NCI-H2196 (cell line): Measurements from ENCODE around the gene EHBP1.
"Not testable (repeated sequence)": the region's sequence is repeated elsewhere in the genome, so short reads cannot be mapped to it uniquely, and the experiment has no call there.

Experiments used
- DNase-seq: peaks from one replicate; lab custom pipeline; 2025; ENCODE audit not compliant: unreplicated experiment; lab: John Stamatoyannopoulos, UW

EHBP1 gene

GRCh38 chr2:62704654-62705006 is 883 bp upstream of the EHBP1 start:
- DNase-seq, result no peak

GRCh38 chr2:62705859-62706720 is 577 bp downstream of the EHBP1 start:
- peak; percentile 38 for DNase-seq

DNA sequence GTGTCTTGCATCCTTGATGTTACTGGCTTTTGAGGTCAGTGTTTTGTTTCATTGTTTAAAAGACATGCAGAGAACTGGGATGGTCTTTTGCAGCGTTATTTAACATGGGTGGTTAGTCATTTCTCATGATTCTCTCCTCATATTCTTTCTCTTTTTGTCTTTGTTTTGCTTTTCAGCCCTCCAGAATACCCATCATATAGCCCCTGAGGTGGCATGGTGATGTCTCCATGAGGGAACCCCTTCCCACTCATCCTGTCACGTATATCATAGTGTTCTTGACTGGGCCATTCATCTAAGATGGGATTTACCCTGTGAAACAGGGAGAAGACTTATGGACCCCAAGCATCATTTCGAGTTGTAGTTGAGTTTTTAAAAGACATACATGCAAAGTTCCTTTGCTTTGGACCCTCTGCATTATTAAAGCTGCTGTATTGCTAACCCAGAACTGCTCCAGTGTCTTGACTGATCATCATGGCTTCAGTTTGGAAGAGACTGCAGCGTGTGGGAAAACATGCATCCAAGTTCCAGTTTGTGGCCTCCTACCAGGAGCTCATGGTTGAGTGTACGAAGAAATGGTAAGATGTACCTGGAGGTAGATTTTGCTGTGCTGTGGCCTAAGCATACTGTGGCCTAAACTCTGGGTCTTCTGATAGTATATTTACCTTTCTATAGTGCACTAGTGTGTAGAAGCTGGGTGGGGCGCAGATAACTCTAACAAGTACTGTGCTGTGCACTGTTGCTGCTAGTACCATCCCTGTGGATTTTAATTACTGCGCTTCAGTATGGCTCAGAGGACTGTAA is 1.4 kb downstream of the EHBP1 start:
- DNase-seq, result no peak

DNA sequence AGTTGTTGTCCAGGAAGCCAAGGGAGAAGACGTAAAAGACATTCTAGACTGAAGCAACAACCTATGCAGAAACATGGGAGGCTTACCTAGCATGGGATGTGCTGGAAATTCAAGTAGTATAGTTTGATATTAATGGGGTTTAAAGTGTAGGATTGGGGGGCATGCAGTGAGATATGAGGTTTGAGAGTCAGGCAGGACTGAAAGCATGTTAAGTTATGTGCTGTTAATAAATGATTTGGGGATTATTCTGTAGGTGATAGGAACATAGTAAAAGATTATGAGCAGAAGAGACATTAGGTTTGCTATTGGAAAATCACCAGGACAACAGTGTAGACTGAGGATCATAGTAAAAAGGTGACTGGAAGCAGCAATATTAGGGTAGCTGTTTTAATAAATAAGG is 3.2 kb downstream of the EHBP1 start:
- DNase-seq, result no peak

DNA sequence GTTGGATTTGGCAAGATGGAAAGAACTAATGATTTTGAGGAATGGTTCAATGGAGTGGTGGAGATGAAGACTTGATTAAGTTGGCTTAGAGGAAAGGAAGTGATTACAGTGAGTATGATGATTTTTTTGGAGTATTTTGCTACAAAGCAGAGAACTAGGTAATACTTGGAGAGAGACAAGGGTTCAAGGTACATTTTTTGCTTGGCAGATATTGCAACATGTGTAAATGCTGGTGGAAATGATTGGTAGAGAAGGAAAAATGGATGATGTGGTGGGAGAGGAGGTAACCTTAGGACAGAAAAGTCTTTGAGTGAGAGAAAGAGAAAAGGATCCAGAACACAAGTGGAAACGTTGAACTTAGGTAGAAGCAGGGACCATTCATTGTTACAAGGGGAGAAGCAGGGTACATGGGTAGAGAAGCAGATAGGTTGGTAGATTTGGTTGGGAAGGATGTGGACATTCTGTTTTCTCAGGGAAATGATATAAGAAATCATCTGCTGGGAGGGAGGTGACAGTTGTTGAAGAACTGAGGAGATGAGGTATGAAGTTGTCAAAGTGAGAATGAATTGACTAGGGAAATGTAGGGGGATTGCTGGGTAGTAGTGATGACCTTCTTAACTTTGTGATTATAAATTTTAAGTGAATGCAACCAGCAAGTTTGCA is 6.5 kb downstream of the EHBP1 start:
- DNase-seq, result no peak

DNA sequence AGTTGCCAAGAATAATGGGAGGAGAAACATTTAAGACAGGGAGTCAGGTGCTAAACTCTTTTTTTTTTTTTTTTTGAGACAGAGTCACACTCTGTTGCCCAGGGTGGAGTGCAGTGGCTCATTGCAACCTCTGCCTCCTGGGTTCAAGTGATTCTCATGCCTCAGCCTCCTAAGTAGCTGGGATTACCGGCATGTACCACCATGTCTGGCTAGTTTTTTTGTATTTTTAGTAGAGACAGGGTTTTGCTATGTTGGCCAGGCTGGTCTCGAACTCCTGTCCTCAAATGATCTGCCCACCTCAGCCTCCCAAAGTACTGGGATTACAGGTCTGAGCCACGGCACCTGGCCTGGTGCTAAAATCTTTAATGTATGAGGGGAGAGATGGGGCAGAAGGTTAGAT is 7.7 kb downstream of the EHBP1 start:
- not testable (repeated sequence) for DNase-seq

DNA sequence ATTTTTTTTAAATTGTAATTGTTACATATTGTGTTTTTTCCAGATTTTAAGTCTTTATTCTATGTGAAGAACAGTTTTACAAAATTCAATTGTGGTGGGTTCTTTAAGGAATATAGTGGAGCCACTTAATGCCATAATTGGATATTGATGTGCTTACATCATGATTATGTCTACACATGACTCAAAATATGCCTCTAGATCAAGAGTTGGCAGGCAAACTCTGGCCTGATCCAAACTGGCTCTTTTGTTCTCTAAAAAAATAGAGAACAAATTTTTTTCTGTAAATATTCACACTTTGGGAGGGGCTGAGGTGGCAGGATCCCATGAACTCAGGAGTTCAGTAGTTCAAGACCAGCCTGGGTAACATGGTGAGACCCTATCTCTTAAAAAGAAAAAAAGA is 8.3 kb downstream of the EHBP1 start:
- no peak for DNase-seq

- no peak for DNase-seq
Observed at GRCh38 chr2:62716768-62717167, 11.3 kb downstream of the EHBP1 start.

- no peak for DNase-seq
Observed at GRCh38 chr2:62717503-62718081, 12.1 kb downstream of the EHBP1 start.

DNA sequence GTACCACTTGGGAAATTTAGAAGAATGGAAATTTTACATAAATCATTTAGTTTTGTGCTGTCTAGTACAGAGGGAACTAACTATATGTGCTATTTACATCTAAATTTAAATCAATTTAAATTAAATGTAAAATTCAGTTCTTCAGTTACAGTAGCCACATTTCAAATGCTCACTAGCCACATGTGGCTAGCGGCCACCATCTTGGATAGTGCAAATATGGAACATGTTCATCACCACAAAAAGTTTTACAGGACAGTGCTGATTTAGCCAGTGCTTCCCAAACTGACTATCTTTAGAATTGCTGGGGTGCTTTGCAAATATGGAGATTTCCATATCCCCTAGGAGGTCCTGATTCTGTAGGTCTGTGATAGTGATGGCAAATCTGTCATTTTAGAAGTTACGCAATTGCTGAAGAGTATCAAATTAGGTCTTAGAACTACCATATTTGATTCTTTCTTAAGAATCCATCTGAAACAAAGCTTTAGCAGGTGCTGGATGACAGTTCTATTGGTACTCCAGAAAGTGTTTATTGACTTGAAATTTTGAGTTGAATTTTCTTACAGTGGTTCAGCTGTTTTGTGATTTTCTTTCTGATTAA is 12.8 kb downstream of the EHBP1 start:
- DNase-seq, result no peak

- no peak for DNase-seq
Observed at GRCh38 chr2:62719757-62720156, 14.2 kb downstream of the EHBP1 start.

DNA sequence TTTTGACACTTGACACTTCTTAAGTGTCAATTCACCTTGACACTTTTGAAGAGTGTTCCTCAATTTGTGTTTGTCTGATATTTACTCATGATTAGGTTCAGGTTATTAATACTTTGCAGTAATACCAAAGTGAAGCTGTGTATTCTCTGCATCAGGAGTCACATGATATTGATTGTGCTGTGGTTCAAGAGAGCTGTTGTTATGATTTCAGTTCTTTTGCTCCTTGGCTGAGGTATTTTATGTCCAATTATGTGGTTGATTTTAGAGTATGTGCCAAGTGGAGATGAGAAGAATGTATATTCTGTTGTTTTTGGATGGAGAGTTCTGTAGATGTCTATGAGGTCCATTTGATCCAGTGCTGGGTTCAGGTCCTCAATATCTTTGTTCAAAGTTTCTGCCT is 17.2 kb downstream of the EHBP1 start:
- no peak for DNase-seq

GRCh38 chr2:62723253-62723652 is 17.7 kb downstream of the EHBP1 start:
- no peak for DNase-seq

DNA sequence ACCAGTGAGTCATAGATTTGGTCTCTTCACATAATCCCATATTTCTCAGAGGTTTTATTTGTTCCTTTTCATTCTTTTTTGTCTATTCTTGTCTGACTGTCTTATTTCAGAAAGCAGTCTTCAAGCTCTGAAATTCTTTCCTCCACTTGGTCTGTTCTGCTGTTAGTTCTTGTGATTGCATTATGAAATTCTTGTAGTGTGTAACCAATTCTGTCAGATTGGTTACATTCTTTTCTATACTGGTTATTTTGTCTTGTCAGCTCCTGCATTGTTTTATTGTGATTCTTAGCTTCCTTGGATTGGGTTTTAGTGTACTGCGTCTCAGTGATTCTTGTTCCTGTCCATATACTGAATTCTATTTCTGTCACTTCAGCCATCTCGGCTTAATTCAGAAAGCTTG is 18.6 kb downstream of the EHBP1 start:
- no peak for DNase-seq

- no peak for DNase-seq
Observed at GRCh38 chr2:62724886-62725711, 19.6 kb downstream of the EHBP1 start.

DNA sequence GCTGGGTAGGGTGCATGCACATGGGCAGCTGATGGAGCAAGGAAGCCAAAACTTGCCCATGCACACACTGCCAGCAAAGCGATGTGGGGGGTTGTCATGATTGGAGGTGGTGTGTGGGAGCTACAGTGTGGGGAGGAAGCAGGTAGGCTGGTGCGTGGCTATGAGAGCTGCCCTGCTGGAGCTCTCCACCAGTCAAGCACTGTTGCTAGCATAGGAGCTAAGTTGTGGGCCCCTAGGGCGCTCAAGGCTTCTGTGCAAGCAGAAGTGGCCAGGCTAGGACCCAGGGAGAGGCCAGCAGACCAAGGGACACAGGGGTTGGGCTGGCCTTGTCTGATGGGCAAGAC is 20.2 kb downstream of the EHBP1 start:
- DNase-seq, result no peak

DNA sequence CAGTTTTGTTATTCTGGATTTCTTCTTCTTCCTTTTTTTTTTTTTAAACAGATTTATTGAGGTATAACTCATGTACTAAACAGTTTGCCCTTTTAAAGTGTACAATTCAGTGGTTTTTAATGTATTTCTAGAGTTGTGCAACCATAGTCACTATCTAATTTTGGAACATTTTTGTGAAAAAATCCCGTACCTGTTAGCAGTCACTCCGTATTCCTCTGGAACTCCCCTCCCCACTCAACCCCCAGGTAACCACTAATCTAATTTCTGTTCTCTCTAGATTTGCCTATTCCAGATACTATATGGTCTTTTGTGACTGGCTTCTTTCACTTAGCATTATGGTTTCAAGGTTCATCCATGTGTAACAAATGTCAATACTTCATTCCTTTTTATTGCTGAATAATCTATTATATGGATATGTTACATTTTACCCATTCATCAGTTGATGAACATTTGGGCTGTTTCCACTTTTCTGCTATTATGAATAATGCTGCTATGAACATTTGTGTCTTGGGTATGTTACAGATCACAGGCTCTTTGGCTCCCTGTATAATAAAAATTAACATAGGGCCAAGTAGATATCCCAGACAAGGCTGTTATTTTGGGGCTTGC is 21.9 kb downstream of the EHBP1 start:
- no peak for DNase-seq

DNA sequence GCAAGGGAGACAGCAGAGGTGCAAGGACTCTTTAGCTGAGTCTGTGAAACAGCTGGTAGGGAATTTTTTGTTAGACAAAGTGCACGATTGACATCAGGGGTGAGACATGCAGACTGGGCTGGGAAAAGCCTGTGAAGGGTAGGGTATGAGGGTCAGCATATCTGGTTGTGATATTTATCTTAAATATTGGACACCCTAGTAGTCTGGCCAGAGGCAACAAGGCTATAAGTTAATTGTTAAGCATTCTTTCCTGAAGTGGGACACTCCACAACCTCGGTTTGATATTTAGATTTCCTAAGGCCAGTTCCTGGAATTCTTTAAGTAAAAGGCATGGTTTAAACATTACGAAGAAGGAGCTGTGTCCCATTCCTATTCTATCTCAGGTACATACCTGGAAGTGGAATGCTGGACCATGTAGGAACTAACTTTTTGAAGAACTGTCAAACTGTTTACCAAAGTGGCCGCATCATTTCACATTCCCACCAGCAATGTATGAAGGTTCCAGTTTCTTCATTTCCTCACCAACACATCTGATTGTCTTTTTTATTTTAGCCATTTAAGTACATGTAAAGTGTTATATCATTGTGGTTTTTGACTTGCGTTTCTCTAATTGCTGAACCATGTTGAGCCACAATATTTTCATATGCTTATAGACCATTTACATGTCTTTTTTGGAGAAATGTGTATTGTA is 22.5 kb downstream of the EHBP1 start:
- no peak for DNase-seq

GRCh38 chr2:62731275-62731674 is 25.8 kb downstream of the EHBP1 start:
- DNase-seq, result no peak
